H1 (cell line): ENCODE measurements around the gene ZNF415. TPM values are rescaled to one million over a fixed set of nuclear protein-coding genes. Genes with fewer than 3 reads are reported as not detected.

ENCODE experiments used
- CTBP2 ChIP-seq: IDR thresholded peaks from 2 replicates; pipeline ENCODE4 v1.7.0; 2011; ENCODE audit warnings: borderline replicate concordance, mild to moderate bottlenecking, moderate library complexity, mixed read lengths, low read length; ENCODE audit not compliant: insufficient read depth, insufficient read length
- E2F6 ChIP-seq: IDR thresholded peaks from 2 replicates; pipeline ENCODE4 v1.6.1; 2012; ENCODE audit warnings: inconsistent platforms
- GABPA ChIP-seq: IDR thresholded peaks from 2 replicates; pipeline ENCODE4 v1.6.1; 2011; ENCODE audit warnings: mild to moderate bottlenecking, low read length, moderate library complexity, borderline replicate concordance; ENCODE audit not compliant: insufficient read depth
- NRF1 ChIP-seq: IDR thresholded peaks from 2 replicates; pipeline ENCODE4 v1.6.1; 2011; ENCODE audit warnings: mild to moderate bottlenecking, low read depth, low read length, improper control_type of control experiment
- SIN3A ChIP-seq, 2 experiments: IDR thresholded peaks in 1 of 2; conservative IDR thresholded peaks in 1 of 2; 2 replicates each; pipeline ENCODE4 v1.6.1; 2011 to 2012; ENCODE audit warnings: low read length in 2 of 2, improper control_type of control experiment in 1 of 2, low read depth in 1 of 2, mild to moderate bottlenecking in 1 of 2
- TBP ChIP-seq: IDR thresholded peaks from 2 replicates; pipeline ENCODE4 v1.6.1; 2011; ENCODE audit warnings: low read depth, low read length, improper control_type of control experiment
- polyA plus RNA-seq, 7 experiments: library from polyadenylated mRNA; depleted of rRNA in 3 of 7; stranded (reverse) in 5 of 7; unstranded in 2 of 7; fragments of >200 nt in 5 of 7; fragments of 200-250 nt in 2 of 7; gene quantifications; 1 replicate in 5 of 7; 2 replicates in 1 of 7; 4 replicates in 1 of 7; pipeline versions ENCODE4 v1.2.1 to v1.2.3, GENCODE V29; 2011 to 2013; ENCODE audit warnings: missing spikeins in 2 of 7, mixed read lengths in 2 of 7
- total RNA-seq: library from RNA; stranded (reverse); fragmentation: NEBNext Ultra II Directional; extraction: Animal tissue kit (Norgen Biotek cat#: 25700); gene quantifications from 2 replicates; pipeline ENCODE4 v1.2.1, GENCODE V29; 2021

ZNF415 gene
- total and polyA plus RNA-seq, 2 of the 8 experiments (the other 6 are each of a cell fraction or from before 2014, with no cell fraction given) = 5.8 to 9.7 TPM

GRCh38 chr19:53076984-53077383, 55.7 kb downstream of the ZNF415 start (continued):
- TF ChIP-seq SIN3A (conservative IDR thresholded peaks at IDR 0.05 in 1 of 2, IDR thresholded peaks at IDR 0.05 in 1 of 2; ENCODE audit: low read depth in 1 of 2, low read length in 2 of 2) (peak in 1 of 2 experiments; percentile 47; a peak in 1 of 4 replicates), TBP (no peak), NRF1 (no peak), E2F6 (no peak), CTBP2 (no peak), GABPA (no peak)
